Measurements from ENCODE around the gene CACNA2D3. TPM values are rescaled to one million over a fixed set of nuclear protein-coding genes. Genes with fewer than 3 reads are reported as not detected.
"Not testable (repeated sequence)": the region's sequence is repeated elsewhere in the genome, so short reads cannot be mapped to it uniquely, and the experiment has no call there.

The CACNA2D3 gene
- total RNA-seq, 2 donors from 2014 or later = 1.1 to 5.9 TPM

DNA sequence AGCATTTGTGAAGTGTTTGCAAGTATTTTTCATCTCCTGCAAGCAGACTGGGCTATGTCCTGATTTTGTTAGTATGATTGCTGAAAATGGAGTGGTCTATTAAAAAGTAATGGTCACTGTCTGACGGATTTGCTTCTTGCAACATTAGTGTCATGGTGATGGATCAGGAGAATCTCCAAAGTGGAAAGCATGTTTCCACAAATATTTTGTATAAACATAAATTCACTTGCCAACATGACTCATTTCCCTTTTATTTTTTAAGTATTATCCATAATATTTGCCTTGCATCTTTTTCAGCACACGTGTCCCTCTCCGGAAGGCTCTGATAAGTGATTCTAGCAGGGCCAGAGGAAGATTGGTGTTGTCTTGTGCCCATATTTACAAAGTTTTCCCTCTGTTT is 27.4 kb upstream of the CACNA2D3 start:
- WGBS = 80% methylated on average over 3 of the region's 3 CpGs
- H3K27me3 ChIP-seq (replicated peaks; ENCODE audit: insufficient read depth) = no peaks in the 10 kb centered on the region
- H3K36me3 ChIP-seq = no peaks in the 10 kb centered on the region
- H3K4me3 ChIP-seq = no peak overlapping the region
- H3K27ac ChIP-seq = no peak overlapping the region
- no peak for DNase-seq (ENCODE audit: low spot score)
- no peaks in the 10 kb centered on the region for H3K9me3 ChIP-seq
- intact Hi-C loops (cut with DNase I) = no loop called here
- TF ChIP-seq POLR2AphosphoS5 (IDR thresholded peaks at IDR 0.05) (no peak), POLR2A (IDR thresholded peaks at IDR 0.05) (no peak)
- TF ChIP-seq, protein P1, sequence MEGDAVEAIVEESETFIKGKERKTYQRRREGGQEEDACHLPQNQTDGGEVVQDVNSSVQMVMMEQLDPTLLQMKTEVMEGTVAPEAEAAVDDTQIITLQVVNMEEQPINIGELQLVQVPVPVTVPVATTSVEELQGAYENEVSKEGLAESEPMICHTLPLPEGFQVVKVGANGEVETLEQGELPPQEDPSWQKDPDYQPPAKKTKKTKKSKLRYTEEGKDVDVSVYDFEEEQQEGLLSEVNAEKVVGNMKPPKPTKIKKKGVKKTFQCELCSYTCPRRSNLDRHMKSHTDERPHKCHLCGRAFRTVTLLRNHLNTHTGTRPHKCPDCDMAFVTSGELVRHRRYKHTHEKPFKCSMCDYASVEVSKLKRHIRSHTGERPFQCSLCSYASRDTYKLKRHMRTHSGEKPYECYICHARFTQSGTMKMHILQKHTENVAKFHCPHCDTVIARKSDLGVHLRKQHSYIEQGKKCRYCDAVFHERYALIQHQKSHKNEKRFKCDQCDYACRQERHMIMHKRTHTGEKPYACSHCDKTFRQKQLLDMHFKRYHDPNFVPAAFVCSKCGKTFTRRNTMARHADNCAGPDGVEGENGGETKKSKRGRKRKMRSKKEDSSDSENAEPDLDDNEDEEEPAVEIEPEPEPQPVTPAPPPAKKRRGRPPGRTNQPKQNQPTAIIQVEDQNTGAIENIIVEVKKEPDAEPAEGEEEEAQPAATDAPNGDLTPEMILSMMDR (IDR thresholded peaks at IDR 0.05) = no peak
- H3K4me1 ChIP-seq (replicated peaks) = no peaks in the 10 kb centered on the region

DNA sequence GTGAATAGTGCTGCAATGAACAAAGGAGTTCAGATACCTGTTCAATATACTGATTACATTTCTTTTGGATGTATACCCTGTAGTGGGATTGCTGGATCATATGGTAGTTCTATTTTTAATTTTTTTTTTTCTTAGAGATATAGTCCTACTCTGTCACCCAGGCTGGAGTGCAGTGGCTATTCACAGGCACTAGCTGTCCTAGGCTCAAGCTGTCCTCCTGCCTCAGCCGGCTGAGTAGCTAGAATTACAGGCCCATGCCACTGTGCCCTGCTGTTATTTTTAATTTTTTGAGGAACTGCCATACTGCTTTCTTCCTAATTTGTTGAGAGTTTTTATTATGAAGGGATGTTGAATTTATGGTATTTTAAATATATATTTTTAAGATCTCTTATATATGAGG is 23.0 kb upstream of the CACNA2D3 start:
- WGBS = 80% methylated on average over 1 of the region's 1 CpG
- H3K36me3 ChIP-seq = no peaks in the 10 kb centered on the region
- H3K27ac ChIP-seq = no peak overlapping the region
- no peak overlapping the region for H3K4me3 ChIP-seq
- H3K9me3 ChIP-seq = no peaks in the 10 kb centered on the region
- no peaks in the 10 kb centered on the region for H3K27me3 ChIP-seq (replicated peaks; ENCODE audit: insufficient read depth)
- TF ChIP-seq POLR2AphosphoS5 (IDR thresholded peaks at IDR 0.05) = no peak
- TF ChIP-seq, protein P1 (IDR thresholded peaks at IDR 0.05) = no peak
- no peak for TF ChIP-seq POLR2A (IDR thresholded peaks at IDR 0.05)
- no peak for DNase-seq (ENCODE audit: low spot score)
- intact Hi-C loops (cut with DNase I) = no loop called here
- no peaks in the 10 kb centered on the region for H3K4me1 ChIP-seq (replicated peaks)

DNA sequence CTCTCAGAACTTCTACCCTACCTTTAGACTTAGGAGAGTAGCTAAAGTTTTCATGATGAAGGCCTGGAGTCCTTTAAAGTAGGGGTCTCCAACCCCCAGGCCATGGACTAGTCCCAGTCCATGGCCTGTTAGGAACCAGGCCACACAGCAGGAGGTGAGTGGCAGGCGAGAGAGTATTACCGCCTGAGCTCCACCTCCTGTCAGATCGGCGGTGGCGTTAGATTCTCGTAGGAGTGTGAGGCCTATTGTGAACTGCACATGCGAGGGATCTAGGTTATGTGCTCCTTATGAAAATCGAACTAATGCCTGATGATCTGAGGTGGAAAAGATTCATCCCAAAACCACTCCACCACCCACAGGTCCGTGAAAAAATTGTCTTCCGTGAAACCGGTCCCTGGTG is 18.3 kb upstream of the CACNA2D3 start:
- DNase-seq (ENCODE audit: low spot score) = no peak
- H3K9me3 ChIP-seq = no peaks in the 10 kb centered on the region
- intact Hi-C loops (cut with DNase I) = no loop called here
- TF ChIP-seq POLR2A (IDR thresholded peaks at IDR 0.05) (no peak), POLR2AphosphoS5 (IDR thresholded peaks at IDR 0.05) (no peak)
- TF ChIP-seq, protein P1 (IDR thresholded peaks at IDR 0.05) = no peak
- no peaks in the 10 kb centered on the region for H3K27me3 ChIP-seq (replicated peaks; ENCODE audit: insufficient read depth)
- WGBS = 73% methylated on average over 11 of the region's 11 CpGs
- no peak overlapping the region for H3K4me3 ChIP-seq
- H3K4me1 ChIP-seq (replicated peaks) = no peaks in the 10 kb centered on the region
- H3K36me3 ChIP-seq = no peaks in the 10 kb centered on the region
- no peak overlapping the region for H3K27ac ChIP-seq

DNA sequence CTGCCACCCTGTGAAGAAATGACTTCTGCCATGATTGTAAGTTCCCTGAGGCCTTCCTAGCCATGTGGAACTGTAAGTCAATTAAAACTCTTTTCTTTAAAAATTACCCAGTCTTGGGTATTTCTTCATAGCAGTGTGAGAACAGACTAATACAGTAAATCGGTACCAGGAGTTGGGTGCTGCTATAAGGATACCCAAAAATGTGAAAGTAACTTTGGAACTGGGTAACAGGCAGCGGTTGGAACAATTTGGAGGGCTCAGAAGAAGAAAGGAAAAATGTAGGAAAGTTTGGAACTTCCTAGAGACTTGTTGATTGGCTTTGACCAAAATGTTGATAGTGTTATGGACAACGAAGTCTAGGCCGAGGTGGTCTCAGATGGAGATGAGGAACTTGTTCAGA is 6.2 kb upstream of the CACNA2D3 start:
- H3K27me3 ChIP-seq (replicated peaks; ENCODE audit: insufficient read depth); H3K27ac ChIP-seq; H3K4me1 ChIP-seq (replicated peaks); DNase-seq (ENCODE audit: low spot score); intact Hi-C loops (cut with DNase I); H3K4me3 ChIP-seq; H3K36me3 ChIP-seq; H3K9me3 ChIP-seq: not testable (repeated sequence)
- WGBS = 95% methylated on average over 4 of the region's 4 CpGs

DNA sequence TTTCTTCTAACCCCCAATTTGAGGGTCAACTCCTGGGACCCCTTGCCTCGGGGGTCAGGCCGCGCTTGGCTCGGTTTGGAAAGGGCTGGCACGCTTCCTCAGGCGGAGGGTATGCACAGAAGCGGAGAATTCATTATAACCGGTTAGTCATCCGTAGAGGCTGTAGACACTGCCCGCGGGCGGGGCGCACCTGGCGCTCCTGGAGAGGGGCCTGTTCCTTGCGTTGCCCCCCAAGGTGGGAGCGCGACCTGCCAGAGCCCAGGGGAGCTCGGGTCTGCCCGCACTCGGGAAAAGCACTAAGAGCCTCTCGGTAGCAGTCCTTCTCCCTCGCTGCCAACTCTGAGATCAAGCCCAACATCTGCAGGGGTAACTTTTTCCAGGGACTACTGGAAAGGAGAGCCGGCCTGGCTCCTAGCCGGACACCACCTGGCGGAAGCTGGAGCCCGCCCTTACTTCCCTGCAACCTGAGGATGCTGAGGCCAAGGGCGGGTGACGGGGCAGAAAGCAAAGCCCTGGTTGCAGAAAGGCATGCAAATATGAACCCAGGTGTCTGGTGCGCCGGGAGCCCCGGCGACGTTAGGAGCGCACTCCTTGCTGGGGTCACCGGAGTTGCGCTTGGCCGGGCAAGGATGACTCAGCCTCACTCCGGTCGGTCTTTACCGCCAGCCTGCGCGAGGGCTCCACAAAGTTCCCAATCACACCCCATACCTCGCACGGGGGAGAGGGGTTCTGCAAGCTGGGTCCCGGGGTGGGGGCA is 1.5 kb upstream of the CACNA2D3 start:
- H3K27ac ChIP-seq = no peak overlapping the region
- DNase-seq (ENCODE audit: low spot score) = no peak
- 3% methylated on average over 37 of the region's 45 CpGs for WGBS
- H3K36me3 ChIP-seq = no peaks in the 10 kb centered on the region
- peak overlapping the region; percentile 37 to 45 for H3K4me3 ChIP-seq
- no peaks in the 10 kb centered on the region for H3K9me3 ChIP-seq
- peaks cover 7% of the 10 kb centered on the region for H3K4me1 ChIP-seq (replicated peaks)
- H3K27me3 ChIP-seq (replicated peaks; ENCODE audit: insufficient read depth) = peaks cover 13% of the 10 kb centered on the region
- intact Hi-C loops (cut with DNase I) = loop anchor here (5.0 to 10.0 kb wide), 4 partner anchors 34 to 1364 kb away; partner anchors contain the start of gene WNT5A
- no peak for TF ChIP-seq POLR2AphosphoS5 (IDR thresholded peaks at IDR 0.05)
- TF ChIP-seq, protein P1 (IDR thresholded peaks at IDR 0.05) = no peak
- no peak for TF ChIP-seq POLR2A (IDR thresholded peaks at IDR 0.05)
